CD8-positive, alpha-beta memory T cell (primary cell): ENCODE data around the gene SRY. TPM values are rescaled to one million over a fixed set of nuclear protein-coding genes. Genes with fewer than 3 reads are reported as not detected.

Experiments
- CTCF ChIA-PET: fragments of 350-600 bp; sonication (Branson Sonifier 250); formaldehyde crosslinking; loops from one replicate; lab custom pipeline; 2021; ENCODE audit warnings: antibody characterized with exemption; lab: Charles Lee
- POLR2A ChIA-PET: fragments of 350-600 bp; sonication (Branson Sonifier 250); formaldehyde crosslinking; loops from one replicate; lab custom pipeline; 2021; ENCODE audit warnings: antibody characterized with exemption; lab: Charles Lee
- DNase-seq, 5 donors: peaks; one replicate each; pipeline versions ENCODE4 v3.0.0 to v3.0.0-alpha.2; 2020 to 2022; ENCODE audit warnings: mixed read lengths in 1 of 5
- H3K27ac ChIP-seq: one replicate; pipeline ENCODE4 v1.7.0; 2013; ENCODE audit warnings: low read depth, mild to moderate bottlenecking, low read length, moderate library complexity
- H3K27me3 ChIP-seq: 2 replicates; pipeline ENCODE4 v1.7.0; 2013; ENCODE audit warnings: low read length, mild to moderate bottlenecking; ENCODE audit not compliant: insufficient read depth, poor library complexity, severe bottlenecking
- H3K36me3 ChIP-seq: 2 replicates; pipeline ENCODE4 v1.7.0; 2013; ENCODE audit warnings: mild to moderate bottlenecking, low read length, moderate library complexity; ENCODE audit not compliant: insufficient read depth
- H3K4me1 ChIP-seq: 2 replicates; pipeline ENCODE4 v1.7.0; 2013; ENCODE audit warnings: mild to moderate bottlenecking, low read length, moderate library complexity; ENCODE audit not compliant: insufficient read depth
- H3K4me3 ChIP-seq: 2 replicates; pipeline ENCODE4 v1.7.0; 2013; ENCODE audit warnings: mild to moderate bottlenecking, low read length
- H3K9me3 ChIP-seq: 2 replicates; pipeline ENCODE4 v1.7.0; 2013; ENCODE audit warnings: mild to moderate bottlenecking, low read length
- H3K27ac Mint-ChIP-seq, 8 donors: one replicate each; pipeline ENCODE4 v1.8.0; 2020 to 2021; ENCODE audit warnings: mixed read lengths in 8 of 8, mild to moderate bottlenecking in 6 of 8, inconsistent platforms in 3 of 8, moderate library complexity in 3 of 8
- H3K27me3 Mint-ChIP-seq, 2 donors: one replicate each; pipeline ENCODE4 v1.8.0; 2020 to 2021; ENCODE audit warnings: mixed read lengths in 2 of 2, mild to moderate bottlenecking in 1 of 2, moderate library complexity in 1 of 2
- H3K36me3 Mint-ChIP-seq, 3 donors: one replicate each; pipeline ENCODE4 v1.8.0; 2020 to 2021; ENCODE audit warnings: mixed read lengths in 3 of 3, inconsistent platforms in 1 of 3, mild to moderate bottlenecking in 1 of 3
- H3K4me1 Mint-ChIP-seq, 3 donors: one replicate each; pipeline ENCODE4 v1.8.0; 2020 to 2021; ENCODE audit warnings: mixed read lengths in 3 of 3, inconsistent platforms in 1 of 3, mild to moderate bottlenecking in 1 of 3
- H3K4me3 Mint-ChIP-seq, 7 donors: one replicate each; pipeline ENCODE4 v1.8.0; 2020 to 2021; ENCODE audit warnings: mixed read lengths in 7 of 7, mild to moderate bottlenecking in 6 of 7, moderate library complexity in 4 of 7, inconsistent platforms in 2 of 7
- H3K9me3 Mint-ChIP-seq, 5 donors: one replicate each; pipeline ENCODE4 v1.8.0; 2020 to 2022; ENCODE audit warnings: mixed read lengths in 5 of 5, mild to moderate bottlenecking in 3 of 5, moderate library complexity in 2 of 5, inconsistent platforms in 1 of 5
- polyA plus RNA-seq: library from polyadenylated mRNA; unstranded; fragments of 300-500 nt; fragmentation: Illumina TruSeq; gene quantifications from one replicate; pipeline ENCODE4 v1.2.3, GENCODE V29; 2021
- total RNA-seq, 2 experiments: library from RNA; stranded (reverse); gene quantifications; one replicate each; pipeline ENCODE4 v1.2.3, GENCODE V29; 2021

Gene SRY
- total and polyA plus RNA-seq, 3 experiments from 2014 or later = not detected

GRCh38 chrY:2796977-2797523 is 9.6 kb upstream of the SRY start:
- no peaks in the 10 kb centered on the region for H3K36me3 ChIP-seq
- no peak overlapping the region for H3K27ac ChIP-seq
- Mint-ChIP-seq H3K9me3 (no peaks in the 10 kb centered on the region), H3K27ac (no peak overlapping the region), H3K4me3 (no peak overlapping the region), H3K4me1 (peaks cover 0 to under 1% (median 0%) of the 10 kb centered on the region in 3 donors), H3K36me3 (no peaks in the 10 kb centered on the region), H3K27me3 (peaks cover 0 to 10% of the 10 kb centered on the region in 2 donors)
- H3K4me1 ChIP-seq = no peaks in the 10 kb centered on the region
- no peak overlapping the region for H3K4me3 ChIP-seq
- CTCF ChIA-PET = no interaction called here
- H3K27me3 ChIP-seq = no peaks in the 10 kb centered on the region
- no peaks in the 10 kb centered on the region for H3K9me3 ChIP-seq
- no peak for DNase-seq
- POLR2A ChIA-PET = no interaction called here

- ChIA-PET POLR2A (no interaction called here), CTCF (no interaction called here)
- H3K27ac Mint-ChIP-seq = no peak overlapping the region
- H3K9me3 Mint-ChIP-seq = no peaks in the 10 kb centered on the region
- no peaks in the 10 kb centered on the region for H3K4me1 Mint-ChIP-seq
- H3K36me3 Mint-ChIP-seq = no peaks in the 10 kb centered on the region
- H3K27ac ChIP-seq = no peak overlapping the region
- peaks cover 0 to 38% of the 10 kb centered on the region in 2 donors for H3K27me3 Mint-ChIP-seq
- no peaks in the 10 kb centered on the region for H3K4me1 ChIP-seq
- no peak overlapping the region for H3K4me3 ChIP-seq
- H3K36me3 ChIP-seq = no peaks in the 10 kb centered on the region
- no peak overlapping the region for H3K4me3 Mint-ChIP-seq
- no peaks in the 10 kb centered on the region for H3K9me3 ChIP-seq
- DNase-seq = no peak
- H3K27me3 ChIP-seq = no peaks in the 10 kb centered on the region
Measured at GRCh38 chrY:2789756-2790155, 2.3 kb upstream of the SRY start.

- ChIA-PET CTCF (no interaction called here), POLR2A (no interaction called here)
- Histone ChIP-seq H3K4me3 (no peak overlapping the region), H3K27me3 (no peaks in the 10 kb centered on the region), H3K36me3 (no peaks in the 10 kb centered on the region), H3K27ac (no peak overlapping the region), H3K9me3 (no peaks in the 10 kb centered on the region), H3K4me1 (no peaks in the 10 kb centered on the region)
- DNase-seq = no peak
- no peaks in the 10 kb centered on the region for H3K36me3 Mint-ChIP-seq
- H3K27ac Mint-ChIP-seq = no peak overlapping the region
- H3K4me1 Mint-ChIP-seq = no peaks in the 10 kb centered on the region
- H3K27me3 Mint-ChIP-seq = peaks cover 0 to 38% of the 10 kb centered on the region in 2 donors
- H3K9me3 Mint-ChIP-seq = no peaks in the 10 kb centered on the region
- H3K4me3 Mint-ChIP-seq = no peak overlapping the region
Measured at GRCh38 chrY:2786876-2787512, 488 bp downstream of the SRY start.

Other genes starting within 250 kb of the SRY start
- 100 to 1,000 TPM; 290 to 306 TPM for gene RPS4Y1, start 53.9 kb upstream of the SRY start, total RNA-seq
- not detected for gene RPS4Y1, start 53.9 kb upstream of the SRY start, polyA plus RNA-seq
- 10 to 100 TPM; 22.9 to 27.4 TPM for gene ZFY, start 147.7 kb upstream of the SRY start, total RNA-seq
- gene ZFY, start 147.7 kb upstream of the SRY start, polyA plus RNA-seq = not detected